ENCODE data around the gene ANKRD28. TPM values are rescaled to one million over a fixed set of nuclear protein-coding genes. Genes with fewer than 3 reads are reported as not detected.

Gene ANKRD28
- total and polyA plus RNA-seq, 2 experiments from 2014 or later: 15.2 to 61.3 TPM

DNA sequence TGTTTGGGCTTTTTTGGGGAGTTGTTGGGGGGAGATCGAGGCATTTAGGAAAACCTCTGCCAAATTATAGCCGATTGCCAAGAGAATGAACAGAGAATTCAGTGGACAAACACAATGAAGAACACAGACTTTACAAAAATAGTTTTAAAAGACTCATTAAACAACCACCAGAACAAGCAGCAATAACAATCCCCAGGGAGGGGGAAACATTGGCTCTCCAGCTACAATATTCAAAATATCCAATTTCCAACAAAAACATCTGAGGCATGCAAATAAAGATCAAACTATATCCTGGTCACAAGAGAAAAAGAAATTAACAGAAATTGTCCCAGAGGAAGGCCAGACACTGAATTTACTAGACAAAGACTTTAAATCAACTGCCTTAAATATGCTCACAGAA, 24.5 kb upstream of the ANKRD28 start:
- no peaks in the 10 kb centered on the region for H3K27me3 ChIP-seq (ENCODE audit: insufficient read depth)
- Mint-ChIP-seq H3K4me1 (peaks cover 18% of the 10 kb centered on the region; the same call in 2 of the 3 replicates), H3K4me3 (no peak overlapping the region), H3K27ac (no peak overlapping the region), H3K36me3 (ENCODE audit: low read depth) (no peaks in the 10 kb centered on the region), H3K9me3 (no peaks in the 10 kb centered on the region), H3K27me3 (ENCODE audit: insufficient read depth, low read depth, poor library complexity) (no peaks in the 10 kb centered on the region)
- H2AFZ ChIP-seq: no peak overlapping the region
- no peaks in the 10 kb centered on the region for H3K36me3 ChIP-seq (ENCODE audit: insufficient read depth)
- TF ChIP-seq ZNF331 (CRISPR knock-in tag; IDR thresholded peaks at IDR 0.05; ENCODE audit: low read depth) (no peak), STAT1 (IDR thresholded peaks at IDR 0.05; ENCODE audit: unreplicated experiment) (no peak), JUNB (IDR thresholded peaks at IDR 0.05; ENCODE audit: unreplicated experiment) (no peak), EZH2phosphoT487 (IDR thresholded peaks at IDR 0.05; ENCODE audit: unreplicated experiment) (no peak), CREB1 (CRISPR knock-in tag; IDR thresholded peaks at IDR 0.05; ENCODE audit: low read depth) (no peak), ZNF114 (CRISPR knock-in tag; IDR thresholded peaks at IDR 0.05) (no peak)
- TF ChIP-seq, protein P1, sequence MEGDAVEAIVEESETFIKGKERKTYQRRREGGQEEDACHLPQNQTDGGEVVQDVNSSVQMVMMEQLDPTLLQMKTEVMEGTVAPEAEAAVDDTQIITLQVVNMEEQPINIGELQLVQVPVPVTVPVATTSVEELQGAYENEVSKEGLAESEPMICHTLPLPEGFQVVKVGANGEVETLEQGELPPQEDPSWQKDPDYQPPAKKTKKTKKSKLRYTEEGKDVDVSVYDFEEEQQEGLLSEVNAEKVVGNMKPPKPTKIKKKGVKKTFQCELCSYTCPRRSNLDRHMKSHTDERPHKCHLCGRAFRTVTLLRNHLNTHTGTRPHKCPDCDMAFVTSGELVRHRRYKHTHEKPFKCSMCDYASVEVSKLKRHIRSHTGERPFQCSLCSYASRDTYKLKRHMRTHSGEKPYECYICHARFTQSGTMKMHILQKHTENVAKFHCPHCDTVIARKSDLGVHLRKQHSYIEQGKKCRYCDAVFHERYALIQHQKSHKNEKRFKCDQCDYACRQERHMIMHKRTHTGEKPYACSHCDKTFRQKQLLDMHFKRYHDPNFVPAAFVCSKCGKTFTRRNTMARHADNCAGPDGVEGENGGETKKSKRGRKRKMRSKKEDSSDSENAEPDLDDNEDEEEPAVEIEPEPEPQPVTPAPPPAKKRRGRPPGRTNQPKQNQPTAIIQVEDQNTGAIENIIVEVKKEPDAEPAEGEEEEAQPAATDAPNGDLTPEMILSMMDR (conservative IDR thresholded peaks at IDR 0.05; ENCODE audit: low read depth in 2 of 2): no peak
- H4K20me1 ChIP-seq (replicated peaks; ENCODE audit: insufficient read depth): peaks cover 40% of the 10 kb centered on the region
- no peak for ATAC-seq
- peaks cover 100% of the 10 kb centered on the region for H3K79me2 ChIP-seq (replicated peaks; ENCODE audit: insufficient read depth)
- peaks cover 2% of the 10 kb centered on the region for H3K4me1 ChIP-seq (ENCODE audit: insufficient read depth)
- H3K27ac ChIP-seq (ENCODE audit: low read depth): no peak overlapping the region
- DNase-seq (ENCODE audit: low spot score): no peak
- no peaks in the 10 kb centered on the region for H3F3A ChIP-seq (replicated peaks; ENCODE audit: low read depth)
- no peaks in the 10 kb centered on the region for H3K9me2 ChIP-seq (ENCODE audit: insufficient read depth)
- no peak overlapping the region for H3K4me3 ChIP-seq
- H3K4me2 ChIP-seq: no peak overlapping the region

DNA sequence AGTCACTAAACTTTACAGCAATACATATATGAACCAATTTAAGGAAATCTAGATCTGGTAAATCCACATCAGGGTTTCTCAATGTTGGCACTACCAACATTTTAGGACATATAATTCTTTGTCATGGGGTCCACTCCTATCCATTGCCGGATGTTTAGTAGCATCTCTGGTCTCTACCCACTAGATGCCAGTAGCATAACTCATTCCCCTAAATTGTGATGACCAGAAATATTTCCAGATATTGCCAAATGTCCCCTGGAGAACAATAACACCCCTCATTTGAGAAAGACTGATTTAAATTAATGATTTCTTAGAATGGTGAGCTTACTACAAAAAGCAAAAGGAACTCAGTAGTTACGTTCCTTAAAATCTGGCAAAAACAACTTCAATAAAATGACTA, 23.1 kb upstream of the ANKRD28 start:
- H3K27me3 Mint-ChIP-seq (ENCODE audit: insufficient read depth, low read depth, poor library complexity): no peaks in the 10 kb centered on the region
- no peak overlapping the region for H3K4me3 Mint-ChIP-seq
- no peaks in the 10 kb centered on the region for H3K9me3 Mint-ChIP-seq
- Histone ChIP-seq H3K79me2 (replicated peaks; ENCODE audit: insufficient read depth) (peaks cover 100% of the 10 kb centered on the region), H3K4me1 (ENCODE audit: insufficient read depth) (peaks cover 2% of the 10 kb centered on the region), H3K9me2 (ENCODE audit: insufficient read depth) (no peaks in the 10 kb centered on the region), H3K4me3 (no peak overlapping the region), H3K4me2 (no peak overlapping the region), H3F3A (replicated peaks; ENCODE audit: low read depth) (no peaks in the 10 kb centered on the region), H2AFZ (no peak overlapping the region), H3K36me3 (ENCODE audit: insufficient read depth) (no peaks in the 10 kb centered on the region), H3K27ac (ENCODE audit: low read depth) (no peak overlapping the region), H4K20me1 (replicated peaks; ENCODE audit: insufficient read depth) (peaks cover 33% of the 10 kb centered on the region), H3K27me3 (ENCODE audit: insufficient read depth) (no peaks in the 10 kb centered on the region)
- DNase-seq (ENCODE audit: low spot score) (no peak), ATAC-seq (no peak)
- peaks cover 18% of the 10 kb centered on the region; the same call in 2 of the 3 replicates for H3K4me1 Mint-ChIP-seq
- no peak overlapping the region for H3K27ac Mint-ChIP-seq
- no peaks in the 10 kb centered on the region for H3K36me3 Mint-ChIP-seq (ENCODE audit: low read depth)
- TF ChIP-seq EZH2 (IDR thresholded peaks at IDR 0.05; ENCODE audit: low read depth, unreplicated experiment) (no peak), EZH2phosphoT487 (IDR thresholded peaks at IDR 0.05; ENCODE audit: unreplicated experiment) (no peak), CREB1 (CRISPR knock-in tag; IDR thresholded peaks at IDR 0.05; ENCODE audit: low read depth) (no peak)
- TF ChIP-seq, protein P2, sequence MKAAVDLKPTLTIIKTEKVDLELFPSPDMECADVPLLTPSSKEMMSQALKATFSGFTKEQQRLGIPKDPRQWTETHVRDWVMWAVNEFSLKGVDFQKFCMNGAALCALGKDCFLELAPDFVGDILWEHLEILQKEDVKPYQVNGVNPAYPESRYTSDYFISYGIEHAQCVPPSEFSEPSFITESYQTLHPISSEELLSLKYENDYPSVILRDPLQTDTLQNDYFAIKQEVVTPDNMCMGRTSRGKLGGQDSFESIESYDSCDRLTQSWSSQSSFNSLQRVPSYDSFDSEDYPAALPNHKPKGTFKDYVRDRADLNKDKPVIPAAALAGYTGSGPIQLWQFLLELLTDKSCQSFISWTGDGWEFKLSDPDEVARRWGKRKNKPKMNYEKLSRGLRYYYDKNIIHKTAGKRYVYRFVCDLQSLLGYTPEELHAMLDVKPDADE (IDR thresholded peaks at IDR 0.05): no peak
- TF ChIP-seq, protein P1 (conservative IDR thresholded peaks at IDR 0.05; ENCODE audit: low read depth in 2 of 2): no peak
- TF ChIP-seq, protein P3, sequence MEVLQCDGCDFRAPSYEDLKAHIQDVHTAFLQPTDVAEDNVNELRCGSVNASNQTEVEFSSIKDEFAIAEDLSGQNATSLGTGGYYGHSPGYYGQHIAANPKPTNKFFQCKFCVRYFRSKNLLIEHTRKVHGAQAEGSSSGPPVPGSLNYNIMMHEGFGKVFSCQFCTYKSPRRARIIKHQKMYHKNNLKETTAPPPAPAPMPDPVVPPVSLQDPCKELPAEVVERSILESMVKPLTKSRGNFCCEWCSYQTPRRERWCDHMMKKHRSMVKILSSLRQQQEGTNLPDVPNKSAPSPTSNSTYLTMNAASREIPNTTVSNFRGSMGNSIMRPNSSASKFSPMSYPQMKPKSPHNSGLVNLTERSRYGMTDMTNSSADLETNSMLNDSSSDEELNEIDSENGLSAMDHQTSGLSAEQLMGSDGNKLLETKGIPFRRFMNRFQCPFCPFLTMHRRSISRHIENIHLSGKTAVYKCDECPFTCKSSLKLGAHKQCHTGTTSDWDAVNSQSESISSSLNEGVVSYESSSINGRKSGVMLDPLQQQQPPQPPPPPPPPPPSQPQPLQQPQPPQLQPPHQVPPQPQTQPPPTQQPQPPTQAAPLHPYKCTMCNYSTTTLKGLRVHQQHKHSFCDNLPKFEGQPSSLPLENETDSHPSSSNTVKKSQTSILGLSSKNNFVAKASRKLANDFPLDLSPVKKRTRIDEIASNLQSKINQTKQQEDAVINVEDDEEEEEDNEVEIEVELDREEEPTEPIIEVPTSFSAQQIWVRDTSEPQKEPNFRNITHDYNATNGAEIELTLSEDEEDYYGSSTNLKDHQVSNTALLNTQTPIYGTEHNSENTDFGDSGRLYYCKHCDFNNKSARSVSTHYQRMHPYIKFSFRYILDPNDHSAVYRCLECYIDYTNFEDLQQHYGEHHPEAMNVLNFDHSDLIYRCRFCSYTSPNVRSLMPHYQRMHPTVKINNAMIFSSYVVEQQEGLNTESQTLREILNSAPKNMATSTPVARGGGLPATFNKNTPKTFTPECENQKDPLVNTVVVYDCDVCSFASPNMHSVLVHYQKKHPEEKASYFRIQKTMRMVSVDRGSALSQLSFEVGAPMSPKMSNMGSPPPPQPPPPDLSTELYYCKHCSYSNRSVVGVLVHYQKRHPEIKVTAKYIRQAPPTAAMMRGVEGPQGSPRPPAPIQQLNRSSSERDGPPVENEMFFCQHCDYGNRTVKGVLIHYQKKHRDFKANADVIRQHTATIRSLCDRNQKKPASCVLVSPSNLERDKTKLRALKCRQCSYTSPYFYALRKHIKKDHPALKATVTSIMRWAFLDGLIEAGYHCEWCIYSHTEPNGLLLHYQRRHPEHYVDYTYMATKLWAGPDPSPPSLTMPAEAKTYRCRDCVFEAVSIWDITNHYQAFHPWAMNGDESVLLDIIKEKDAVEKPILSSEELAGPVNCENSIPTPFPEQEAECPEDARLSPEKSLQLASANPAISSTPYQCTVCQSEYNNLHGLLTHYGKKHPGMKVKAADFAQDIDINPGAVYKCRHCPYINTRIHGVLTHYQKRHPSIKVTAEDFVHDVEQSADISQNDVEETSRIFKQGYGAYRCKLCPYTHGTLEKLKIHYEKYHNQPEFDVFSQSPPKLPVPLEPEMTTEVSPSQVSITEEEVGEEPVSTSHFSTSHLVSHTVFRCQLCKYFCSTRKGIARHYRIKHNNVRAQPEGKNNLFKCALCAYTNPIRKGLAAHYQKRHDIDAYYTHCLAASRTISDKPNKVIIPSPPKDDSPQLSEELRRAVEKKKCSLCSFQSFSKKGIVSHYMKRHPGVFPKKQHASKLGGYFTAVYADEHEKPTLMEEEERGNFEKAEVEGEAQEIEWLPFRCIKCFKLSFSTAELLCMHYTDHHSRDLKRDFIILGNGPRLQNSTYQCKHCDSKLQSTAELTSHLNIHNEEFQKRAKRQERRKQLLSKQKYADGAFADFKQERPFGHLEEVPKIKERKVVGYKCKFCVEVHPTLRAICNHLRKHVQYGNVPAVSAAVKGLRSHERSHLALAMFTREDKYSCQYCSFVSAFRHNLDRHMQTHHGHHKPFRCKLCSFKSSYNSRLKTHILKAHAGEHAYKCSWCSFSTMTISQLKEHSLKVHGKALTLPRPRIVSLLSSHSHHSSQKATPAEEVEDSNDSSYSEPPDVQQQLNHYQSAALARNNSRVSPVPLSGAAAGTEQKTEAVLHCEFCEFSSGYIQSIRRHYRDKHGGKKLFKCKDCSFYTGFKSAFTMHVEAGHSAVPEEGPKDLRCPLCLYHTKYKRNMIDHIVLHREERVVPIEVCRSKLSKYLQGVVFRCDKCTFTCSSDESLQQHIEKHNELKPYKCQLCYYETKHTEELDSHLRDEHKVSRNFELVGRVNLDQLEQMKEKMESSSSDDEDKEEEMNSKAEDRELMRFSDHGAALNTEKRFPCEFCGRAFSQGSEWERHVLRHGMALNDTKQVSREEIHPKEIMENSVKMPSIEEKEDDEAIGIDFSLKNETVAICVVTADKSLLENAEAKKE (CRISPR knock-in tag; IDR thresholded peaks at IDR 0.05): no peak
